Measurements from ENCODE around the gene CAPZA3.

The CAPZA3 gene

DNA sequence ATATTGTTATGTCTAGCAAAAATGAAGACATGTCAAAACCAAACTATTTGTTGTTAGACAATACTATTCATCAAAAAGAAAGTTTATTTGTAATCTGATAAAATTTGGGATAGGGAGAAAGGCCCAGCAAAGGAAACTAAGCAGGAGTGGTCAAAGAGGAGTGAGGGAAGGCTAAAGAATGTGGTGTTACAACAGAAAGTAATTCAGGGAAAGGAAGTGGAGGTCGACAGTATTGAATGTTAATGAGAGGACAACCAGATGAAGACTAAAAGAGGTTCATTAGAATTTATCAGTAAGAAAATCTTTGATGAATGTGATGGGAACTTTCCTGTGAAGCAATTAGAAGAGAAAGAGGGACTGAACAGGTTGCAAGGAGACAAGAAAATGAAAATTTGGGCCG lies 34.0 kb upstream of the CAPZA3 start:
- TF ChIP-seq, protein P1, sequence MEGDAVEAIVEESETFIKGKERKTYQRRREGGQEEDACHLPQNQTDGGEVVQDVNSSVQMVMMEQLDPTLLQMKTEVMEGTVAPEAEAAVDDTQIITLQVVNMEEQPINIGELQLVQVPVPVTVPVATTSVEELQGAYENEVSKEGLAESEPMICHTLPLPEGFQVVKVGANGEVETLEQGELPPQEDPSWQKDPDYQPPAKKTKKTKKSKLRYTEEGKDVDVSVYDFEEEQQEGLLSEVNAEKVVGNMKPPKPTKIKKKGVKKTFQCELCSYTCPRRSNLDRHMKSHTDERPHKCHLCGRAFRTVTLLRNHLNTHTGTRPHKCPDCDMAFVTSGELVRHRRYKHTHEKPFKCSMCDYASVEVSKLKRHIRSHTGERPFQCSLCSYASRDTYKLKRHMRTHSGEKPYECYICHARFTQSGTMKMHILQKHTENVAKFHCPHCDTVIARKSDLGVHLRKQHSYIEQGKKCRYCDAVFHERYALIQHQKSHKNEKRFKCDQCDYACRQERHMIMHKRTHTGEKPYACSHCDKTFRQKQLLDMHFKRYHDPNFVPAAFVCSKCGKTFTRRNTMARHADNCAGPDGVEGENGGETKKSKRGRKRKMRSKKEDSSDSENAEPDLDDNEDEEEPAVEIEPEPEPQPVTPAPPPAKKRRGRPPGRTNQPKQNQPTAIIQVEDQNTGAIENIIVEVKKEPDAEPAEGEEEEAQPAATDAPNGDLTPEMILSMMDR (conservative IDR thresholded peaks at IDR 0.05; ENCODE audit: control insufficient read depth, insufficient read depth, low read depth, low read length) = no peak
- H3K4me3 ChIP-seq (ENCODE audit: control insufficient read depth, low read depth, low read length) = no peak overlapping the region
- DNase-seq (ENCODE audit: low read depth) = no peak

DNA sequence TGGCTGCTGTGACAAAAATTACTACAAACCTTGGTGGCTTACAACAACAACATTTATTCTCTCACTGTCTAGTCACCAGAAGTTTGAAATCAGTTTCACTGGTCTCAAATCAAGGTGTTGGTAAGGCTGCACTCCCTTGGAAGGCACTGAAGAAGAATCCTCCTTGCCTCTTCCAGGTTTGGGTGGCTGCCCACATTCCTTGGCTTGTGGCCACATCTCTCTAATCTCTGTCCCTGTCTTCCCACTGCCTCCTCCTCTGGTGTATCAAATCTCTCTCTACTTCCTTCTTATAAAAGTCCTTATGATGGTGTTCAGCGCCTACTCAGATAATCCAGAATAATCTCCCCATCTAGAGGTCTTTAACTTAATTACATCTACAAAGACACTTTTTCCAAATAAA lies 31.1 kb upstream of the CAPZA3 start:
- DNase-seq (ENCODE audit: low read depth) = peak; percentile 28
- TF ChIP-seq, protein P1 (conservative IDR thresholded peaks at IDR 0.05; ENCODE audit: control insufficient read depth, insufficient read depth, low read depth, low read length) = no peak
- H3K4me3 ChIP-seq (ENCODE audit: control insufficient read depth, low read depth, low read length) = no peak overlapping the region

DNA sequence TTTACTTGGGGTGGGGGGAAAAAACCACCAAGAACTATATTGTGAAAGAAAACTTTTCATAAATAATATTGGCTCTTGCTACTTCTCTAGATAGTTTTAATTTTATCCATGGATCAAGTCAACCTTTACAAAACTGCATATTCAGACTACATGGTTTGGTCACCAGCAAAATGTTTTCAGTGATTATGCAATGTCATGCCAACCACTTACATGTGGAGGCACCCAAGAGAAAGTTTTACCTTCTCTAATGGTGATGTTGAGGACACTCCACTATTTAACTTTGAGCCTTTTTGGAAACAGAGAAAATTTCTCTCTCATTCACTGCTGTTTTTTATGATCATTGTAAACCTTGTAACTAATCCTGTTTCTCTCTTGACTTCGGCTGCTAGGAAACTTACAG lies 21.7 kb upstream of the CAPZA3 start:
- DNase-seq (ENCODE audit: low read depth) = no peak
- no peak overlapping the region for H3K4me3 ChIP-seq (ENCODE audit: control insufficient read depth, low read depth, low read length)
- TF ChIP-seq, protein P1 (conservative IDR thresholded peaks at IDR 0.05; ENCODE audit: control insufficient read depth, insufficient read depth, low read depth, low read length) = no peak

DNA sequence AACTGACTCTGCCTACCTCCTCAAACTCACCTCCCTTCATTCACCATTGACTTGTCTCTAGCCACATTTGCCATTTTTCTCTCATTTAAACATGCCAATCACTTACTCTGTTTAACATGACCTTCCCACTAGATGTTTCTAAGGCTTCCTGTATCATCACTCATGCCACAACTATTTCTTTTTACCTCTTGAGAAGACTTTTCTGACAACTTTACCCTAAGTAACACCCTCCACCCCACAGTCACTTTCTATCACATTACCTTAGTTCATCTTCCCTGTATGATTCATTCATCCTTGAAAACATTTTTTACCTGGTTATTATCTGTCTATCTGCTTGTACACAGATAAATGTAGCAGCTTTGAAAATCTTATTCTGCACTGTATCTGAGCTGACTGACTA lies 19.5 kb upstream of the CAPZA3 start:
- TF ChIP-seq, protein P1 (conservative IDR thresholded peaks at IDR 0.05; ENCODE audit: control insufficient read depth, insufficient read depth, low read depth, low read length) = no peak
- no peak overlapping the region for H3K4me3 ChIP-seq (ENCODE audit: control insufficient read depth, low read depth, low read length)

DNA sequence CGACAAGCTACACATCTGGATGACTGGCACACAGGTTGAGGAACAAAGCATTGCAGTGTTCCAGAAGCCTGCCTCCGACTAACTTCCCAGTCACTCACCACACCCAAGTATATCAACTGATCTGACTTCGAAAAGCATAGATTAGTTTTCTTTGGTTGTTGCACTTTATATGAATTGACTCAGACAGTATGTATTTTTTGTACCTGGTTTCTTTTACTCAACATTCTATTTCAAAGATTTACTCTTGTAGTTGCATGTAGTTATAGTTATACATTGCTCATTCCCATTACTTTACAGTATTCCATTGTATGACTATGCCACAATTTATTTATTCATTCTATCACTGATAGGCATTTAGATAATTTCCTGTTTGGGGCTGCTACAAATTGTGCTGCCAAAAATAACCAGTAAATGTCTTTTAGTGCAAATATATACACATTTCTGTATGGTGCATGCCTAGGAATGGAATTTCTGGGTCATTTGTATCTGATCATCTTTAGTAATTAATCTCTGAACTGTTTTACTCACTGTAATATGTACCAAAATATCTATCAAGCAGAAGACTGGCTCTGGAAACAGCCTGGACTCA lies 17.9 kb upstream of the CAPZA3 start:
- DNase-seq (ENCODE audit: low read depth) = no peak
- TF ChIP-seq, protein P1 (conservative IDR thresholded peaks at IDR 0.05; ENCODE audit: control insufficient read depth, insufficient read depth, low read depth, low read length) = no peak
- H3K4me3 ChIP-seq (ENCODE audit: control insufficient read depth, low read depth, low read length) = no peak overlapping the region

More for the DNA sequence above, 19.5 kb upstream of the CAPZA3 start:
- DNase-seq (ENCODE audit: low read depth) = no peak

DNA sequence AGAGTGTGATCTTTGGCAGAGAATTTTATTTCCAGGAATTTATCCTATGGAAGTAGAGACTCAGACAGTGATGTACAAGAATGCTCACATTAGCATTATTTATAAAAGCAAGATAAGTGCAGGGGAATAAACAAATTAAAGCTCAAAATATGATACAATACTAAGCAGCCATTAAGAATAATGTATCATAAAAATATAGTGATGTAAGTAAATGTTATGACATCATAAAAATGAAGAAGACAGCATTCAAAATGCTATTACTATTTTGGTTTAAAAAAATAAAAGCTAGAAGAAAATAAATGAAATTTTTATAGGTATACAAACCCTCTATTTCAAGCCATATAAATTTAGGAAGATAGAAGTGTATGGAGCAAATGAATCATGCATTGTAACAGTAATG lies 17.2 kb upstream of the CAPZA3 start:
- TF ChIP-seq, protein P1 (conservative IDR thresholded peaks at IDR 0.05; ENCODE audit: control insufficient read depth, insufficient read depth, low read depth, low read length) = no peak
- no peak for DNase-seq (ENCODE audit: low read depth)
- H3K4me3 ChIP-seq (ENCODE audit: control insufficient read depth, low read depth, low read length) = no peak overlapping the region

DNA sequence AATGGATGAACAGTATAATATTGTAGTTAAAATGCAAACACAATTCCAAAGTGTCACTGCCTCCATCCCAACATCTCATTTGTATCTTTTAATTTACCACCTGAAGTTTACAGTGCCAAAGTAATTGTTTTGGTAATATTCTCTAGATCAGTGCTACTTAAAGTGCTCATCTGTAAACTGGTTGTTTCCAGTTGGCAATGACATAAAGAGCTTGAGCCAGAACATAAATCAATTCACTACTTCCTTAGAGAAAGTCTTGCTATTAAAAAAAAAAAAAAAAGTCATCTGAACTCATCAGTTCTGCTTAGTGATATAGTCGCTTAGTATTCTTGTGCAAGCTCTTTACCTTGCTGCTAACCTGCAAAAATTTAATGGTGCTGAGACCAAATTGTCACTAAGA lies 16.5 kb upstream of the CAPZA3 start:
- no peak for DNase-seq (ENCODE audit: low read depth)
- H3K4me3 ChIP-seq (ENCODE audit: control insufficient read depth, low read depth, low read length) = no peak overlapping the region
- TF ChIP-seq, protein P1 (conservative IDR thresholded peaks at IDR 0.05; ENCODE audit: control insufficient read depth, insufficient read depth, low read depth, low read length) = no peak
